RWPE1 (cell line): ENCODE results near the gene SCUBE3.

Source experiments
- CTCF ChIA-PET: fragments of 350-600 bp; sonication (Branson Sonifier 250); formaldehyde crosslinking; extraction: SDS; loops from one replicate; lab custom pipeline; 2021; lab: Yijun Ruan, JAX
- POLR2A ChIA-PET: fragments of 400-600 bp; formaldehyde crosslinking; extraction: SDS; loops from one replicate; lab custom pipeline; 2020; ENCODE audit warnings: antibody characterized with exemption; ENCODE audit not compliant: low non-redundant PET; lab: Yijun Ruan, JAX
- DNase-seq: peaks from one replicate; pipeline ENCODE4 v3.0.0; 2012; ENCODE audit warnings: low spot score
- H3K27ac ChIP-seq: fragments of 450-650 bp; 2 replicates; pipeline ENCODE4 v1.5.1; 2017
- CTCF ChIP-seq: fragments of 450-650 bp; conservative IDR thresholded peaks from 2 replicates; pipeline ENCODE4 v1.5.1; 2017; ENCODE audit warnings: low read depth, mild to moderate bottlenecking

SCUBE3 gene

GRCh38 chr6:35242486-35242885 lies 28.7 kb downstream of the SCUBE3 start:
- no peak for TF ChIP-seq CTCF
- POLR2A ChIA-PET: no interaction called here
- H3K27ac ChIP-seq: no peak overlapping the region
- CTCF ChIA-PET: interaction anchor here (2.9 to 3.1 kb wide), 2 partner anchors 38 to 96 kb away, joined by 37 to 57 read pairs; no protein-coding TSS in a partner anchor
- DNase-seq: no peak

- DNase-seq: no peak
- CTCF ChIA-PET: interaction anchor here (0.6 kb wide), 1 partner anchor 24 kb away, joined by 3 read pairs; no protein-coding TSS in a partner anchor
- POLR2A ChIA-PET: no interaction called here
- no peak overlapping the region for H3K27ac ChIP-seq
- no peak for TF ChIP-seq CTCF
Measured at GRCh38 chr6:35242906-35243305, 29.1 kb downstream of the SCUBE3 start.

- no peak for DNase-seq
- ChIA-PET POLR2A (no interaction called here), CTCF (interaction anchor here (0.6 kb wide), 1 partner anchor 24 kb away, joined by 3 read pairs; no protein-coding TSS in a partner anchor)
- no peak for TF ChIP-seq CTCF
- no peak overlapping the region for H3K27ac ChIP-seq
Measured at GRCh38 chr6:35243386-35243958, 29.7 kb downstream of the SCUBE3 start.

GRCh38 chr6:35244551-35244950 lies 30.8 kb downstream of the SCUBE3 start:
- DNase-seq: no peak
- no peak overlapping the region for H3K27ac ChIP-seq
- POLR2A ChIA-PET: no interaction called here
- no peak for TF ChIP-seq CTCF
- CTCF ChIA-PET: no interaction called here

- ChIA-PET POLR2A (no interaction called here), CTCF (no interaction called here)
- no peak for DNase-seq
Measured at GRCh38 chr6:35247642-35248231, 34.0 kb downstream of the SCUBE3 start.

GRCh38 chr6:35248300-35248699 lies 34.5 kb downstream of the SCUBE3 start:
- DNase-seq: no peak
- H3K27ac ChIP-seq: no peak overlapping the region
- ChIA-PET POLR2A (no interaction called here), CTCF (interaction anchor here (0.5 to 3.2 kb wide), 3 partner anchors 8 to 1729 kb away, joined by 3 to 13 read pairs (median 3); no protein-coding TSS in a partner anchor)
- no peak for TF ChIP-seq CTCF

More at GRCh38 chr6:35247642-35248231, 34.0 kb downstream of the SCUBE3 start:
- H3K27ac ChIP-seq: no peak overlapping the region
- no peak for TF ChIP-seq CTCF
